Muscle of leg (tissue), 11 donors: ENCODE results near the gene SERGEF. TPM values are rescaled to one million over a fixed set of nuclear protein-coding genes. Genes with fewer than 3 reads are reported as not detected.

Source experiments
- DNase-seq: peaks from one replicate; pipeline ENCODE4 v3.0.0; 2013
- H3K27ac ChIP-seq: one replicate; pipeline ENCODE4 v1.5.1; 2013; ENCODE audit warnings: mild to moderate bottlenecking, low read length, control low read depth
- H3K27me3 ChIP-seq: one replicate; pipeline ENCODE4 v1.6.1; 2013; ENCODE audit warnings: low read length; ENCODE audit not compliant: control insufficient read depth, insufficient read depth
- H3K36me3 ChIP-seq: one replicate; pipeline ENCODE4 v1.6.1; 2013; ENCODE audit warnings: low read length; ENCODE audit not compliant: control insufficient read depth, insufficient read depth
- H3K4me1 ChIP-seq: one replicate; pipeline ENCODE4 v1.6.1; 2013; ENCODE audit warnings: low read length; ENCODE audit not compliant: control insufficient read depth, insufficient read depth
- H3K4me3 ChIP-seq: one replicate; pipeline ENCODE4 v1.5.1; 2013; ENCODE audit warnings: low read length, control low read depth
- H3K9me3 ChIP-seq: replicated peaks from 2 replicates; pipeline ENCODE4 v1.6.1; 2013; ENCODE audit warnings: low read depth, low read length; ENCODE audit not compliant: control insufficient read depth
- WGBS: methylation state at CpG from one replicate; pipeline ENCODE4 v1.1.5; 2013; ENCODE audit warnings: missing lambda C conversion rate; ENCODE audit not compliant: insufficient coverage; 5-methylcytosine and 5-hydroxymethylcytosine counted together
- polyA plus RNA-seq, 8 donors: library from polyadenylated mRNA; unstranded; fragments of 120-200 nt; gene quantifications; one replicate each; pipeline versions ENCODE4 v1.2.1 to v1.2.3, GENCODE V29; 2013; ENCODE audit warnings: inconsistent platforms in 1 of 8, low replicate concordance in 1 of 8; ENCODE audit not compliant: insufficient read length in 8 of 8, insufficient read depth in 1 of 8
- total RNA-seq: library from RNA; stranded (reverse); fragments of 120-200 nt; gene quantifications from one replicate; pipeline ENCODE4 v1.2.4, GENCODE V29; 2013

SERGEF gene
- total and polyA plus RNA-seq, 9 donors, result 8.8 to 15.7 (median 11.9) TPM

DNA sequence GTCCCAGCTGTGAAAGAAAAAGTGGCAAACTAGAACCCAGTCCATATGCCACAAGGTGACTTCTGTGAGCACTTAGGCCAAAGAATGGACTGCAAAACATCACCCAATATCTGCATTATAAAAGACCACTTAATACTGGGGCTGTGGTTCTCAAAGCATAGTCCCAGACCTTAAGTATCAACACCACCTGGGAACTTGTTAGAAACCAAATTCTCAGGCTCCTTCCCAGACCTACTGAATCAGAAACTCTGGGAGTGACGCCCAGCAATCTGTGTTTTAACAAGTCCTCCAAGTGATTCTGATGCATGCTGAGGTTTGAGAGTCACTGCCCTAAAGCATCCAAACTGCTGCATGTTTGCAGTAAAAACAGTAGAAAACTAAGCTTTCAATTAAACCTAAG lies 81.3 kb downstream of the SERGEF start:
- no peak for DNase-seq
- Histone ChIP-seq H3K36me3 (no peaks in the 10 kb centered on the region), H3K27me3 (no peaks in the 10 kb centered on the region), H3K9me3 (no peaks in the 10 kb centered on the region), H3K4me1 (peaks cover 4% of the 10 kb centered on the region), H3K27ac (no peak overlapping the region), H3K4me3 (no peak overlapping the region)
- 100% methylated on average over 1 of the region's 1 CpG for WGBS

DNA sequence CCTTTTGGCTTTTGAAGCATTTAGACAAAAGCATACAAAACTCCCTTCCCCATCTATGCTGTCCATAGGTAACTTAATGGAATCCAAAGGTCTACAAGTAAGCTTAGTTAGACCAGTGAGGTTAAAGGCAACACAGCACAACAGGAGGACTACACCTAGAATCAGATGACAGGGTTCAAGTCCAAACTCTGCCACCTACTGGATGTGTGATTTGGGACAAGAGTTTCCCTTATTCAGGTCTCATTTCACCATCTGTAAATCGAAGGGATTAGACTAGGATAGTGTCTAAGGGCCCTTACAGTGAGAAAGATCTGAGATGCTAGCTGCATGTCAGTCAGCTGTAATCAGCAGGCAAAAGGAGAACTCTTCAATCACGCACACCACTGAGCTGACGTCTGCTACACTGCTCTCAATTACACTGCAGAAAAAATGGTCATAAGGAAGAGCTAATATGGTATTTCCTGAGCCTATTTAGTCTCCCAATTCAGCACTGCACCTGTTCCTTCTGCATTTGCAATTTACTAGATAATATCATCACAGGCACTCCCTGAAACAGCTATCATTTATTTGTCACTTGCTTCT lies 82.2 kb downstream of the SERGEF start:
- no CpG with 5 or more reads among the region's 3 CpGs for WGBS
- Histone ChIP-seq H3K27ac (no peak overlapping the region), H3K4me3 (no peak overlapping the region), H3K9me3 (no peaks in the 10 kb centered on the region), H3K36me3 (no peaks in the 10 kb centered on the region), H3K27me3 (no peaks in the 10 kb centered on the region), H3K4me1 (peaks cover 4% of the 10 kb centered on the region)
- no peak for DNase-seq

DNA sequence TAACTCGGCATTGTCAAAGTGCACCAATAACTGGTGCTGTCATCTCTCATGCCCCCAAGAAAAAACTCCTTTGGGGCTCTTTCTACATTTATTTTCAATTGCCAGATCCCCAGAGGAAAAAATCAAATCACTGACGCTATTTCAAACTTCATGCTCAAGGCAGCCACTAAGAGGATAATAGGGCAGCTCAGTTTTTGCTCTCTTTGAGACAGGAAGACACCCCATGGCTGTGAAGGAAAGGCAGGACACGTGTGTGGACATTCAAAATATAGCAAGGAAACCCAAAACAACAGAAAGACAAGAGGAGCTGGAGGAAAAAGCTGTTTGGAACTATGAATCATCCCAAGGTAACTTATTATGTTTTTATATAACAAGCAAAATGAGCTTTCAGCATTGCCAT lies 83.7 kb downstream of the SERGEF start:
- DNase-seq, result no peak
- 80% methylated on average over 1 of the region's 3 CpGs for WGBS
- Histone ChIP-seq H3K27ac (no peak overlapping the region), H3K36me3 (no peaks in the 10 kb centered on the region), H3K27me3 (no peaks in the 10 kb centered on the region), H3K4me3 (no peak overlapping the region), H3K4me1 (peaks cover 4% of the 10 kb centered on the region), H3K9me3 (no peaks in the 10 kb centered on the region)

DNA sequence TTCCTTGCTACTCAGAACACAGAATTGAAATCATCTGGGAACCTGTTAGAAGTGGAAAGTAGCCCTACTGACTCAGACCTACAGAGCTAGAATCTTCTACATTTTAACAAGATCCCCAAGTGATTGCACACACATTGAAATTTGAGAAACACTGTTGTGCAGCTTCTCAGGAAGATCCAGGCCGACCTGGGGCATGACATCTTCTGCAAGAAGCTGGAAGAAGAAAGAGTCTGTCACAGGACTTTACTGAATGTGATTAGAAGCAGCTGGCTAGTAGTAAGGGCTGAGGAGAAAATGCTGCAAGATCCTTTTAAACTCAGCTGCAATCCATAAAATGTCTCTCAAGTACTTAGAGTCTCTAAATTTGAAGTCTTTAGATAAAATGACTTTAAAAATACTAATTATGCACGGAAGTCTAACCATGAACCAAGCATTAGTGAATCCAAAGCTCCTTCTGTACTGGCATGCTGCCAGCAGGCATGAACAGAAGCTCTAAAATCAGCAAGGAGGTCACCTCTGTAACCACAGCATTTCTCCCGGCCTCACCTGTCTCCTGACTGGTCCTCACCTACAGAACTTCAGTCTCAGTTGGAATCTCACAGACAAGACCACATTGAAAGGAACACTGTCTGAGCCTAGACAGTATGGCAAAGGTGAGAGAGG lies 85.0 kb downstream of the SERGEF start:
- no peaks in the 10 kb centered on the region for H3K36me3 ChIP-seq
- H3K4me1 ChIP-seq, result peaks cover 11% of the 10 kb centered on the region
- no peaks in the 10 kb centered on the region for H3K27me3 ChIP-seq
- no peak overlapping the region for H3K27ac ChIP-seq
- peak; percentile 57 for DNase-seq
- H3K4me3 ChIP-seq, result no peak overlapping the region
- H3K9me3 ChIP-seq, result no peaks in the 10 kb centered on the region
- WGBS, result 0% methylated on average over 1 of the region's 3 CpGs

DNA sequence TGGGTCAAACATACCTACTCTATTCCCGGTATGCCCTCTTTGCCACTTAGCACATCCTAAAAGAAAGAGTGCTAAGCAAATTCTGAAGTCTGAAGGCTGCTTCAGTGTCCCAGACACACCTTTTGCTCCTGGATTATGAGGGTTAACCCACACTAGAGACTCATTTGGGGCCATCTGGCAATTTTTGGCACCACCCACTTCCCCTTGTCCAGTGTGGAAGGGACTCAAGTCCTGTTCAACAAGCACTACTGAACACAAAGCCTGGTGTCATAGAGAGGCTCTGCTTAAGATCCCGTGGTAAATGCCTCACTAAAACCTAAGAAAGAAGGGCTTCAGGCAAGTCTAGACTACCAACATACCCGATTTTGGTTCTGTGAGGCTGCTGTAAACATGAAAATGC lies 85.8 kb downstream of the SERGEF start:
- WGBS, result 80% methylated on average over 1 of the region's 3 CpGs
- no peak overlapping the region for H3K4me3 ChIP-seq
- DNase-seq, result no peak

DNA sequence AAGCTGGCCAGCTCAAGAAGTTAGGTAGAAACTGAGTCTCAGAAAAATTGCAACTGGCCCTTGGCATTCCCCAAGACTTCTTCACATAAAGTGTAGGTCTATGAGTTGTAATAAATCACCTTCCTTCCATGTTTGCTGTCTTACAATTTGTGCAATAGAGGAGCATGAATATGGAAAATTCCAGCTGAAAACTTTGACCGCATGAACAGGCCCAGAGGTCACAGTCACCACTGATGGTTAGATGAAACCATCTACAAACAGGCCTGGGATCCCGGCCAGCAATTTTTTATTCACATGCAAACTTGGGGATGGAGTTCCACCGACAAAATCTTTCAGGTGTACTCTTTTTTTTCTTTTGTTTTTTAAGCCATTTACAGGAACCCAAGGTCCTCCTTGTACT lies 88.1 kb downstream of the SERGEF start:
- H3K27me3 ChIP-seq, result no peaks in the 10 kb centered on the region
- H3K27ac ChIP-seq, result no peak overlapping the region
- no peaks in the 10 kb centered on the region for H3K36me3 ChIP-seq
- peaks cover 19% of the 10 kb centered on the region for H3K4me1 ChIP-seq
- DNase-seq, result no peak
- 90% methylated on average over 2 of the region's 3 CpGs for WGBS
- no peaks in the 10 kb centered on the region for H3K9me3 ChIP-seq
- H3K4me3 ChIP-seq, result no peak overlapping the region

More for the DNA sequence above, 85.8 kb downstream of the SERGEF start:
- Histone ChIP-seq H3K36me3 (no peaks in the 10 kb centered on the region), H3K4me1 (peaks cover 11% of the 10 kb centered on the region), H3K27ac (no peak overlapping the region), H3K27me3 (no peaks in the 10 kb centered on the region), H3K9me3 (no peaks in the 10 kb centered on the region)

DNA sequence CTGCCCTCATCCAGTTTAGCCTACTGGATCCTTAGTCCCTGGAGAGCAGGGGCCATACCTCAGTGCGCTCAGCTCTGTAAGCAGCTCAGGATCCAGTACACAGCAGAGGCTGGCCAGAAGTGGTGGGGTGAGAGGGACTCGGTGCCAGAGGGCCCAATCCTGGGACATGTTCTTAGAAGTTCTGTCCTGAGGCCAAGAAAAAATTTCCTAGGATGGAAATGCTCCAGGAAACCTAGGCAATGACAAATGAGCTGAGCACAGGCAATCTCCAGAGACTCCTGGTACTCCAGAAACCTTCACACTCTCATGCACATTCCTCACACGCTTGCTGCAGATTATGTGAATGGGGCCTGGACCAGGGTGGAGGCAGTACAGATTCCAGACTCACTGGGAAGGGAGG lies 89.6 kb downstream of the SERGEF start:
- H3K27ac ChIP-seq, result no peak overlapping the region
- whole genome bisulfite sequencing, result 61% methylated on average over 2 of the region's 3 CpGs
- no peak overlapping the region for H3K4me3 ChIP-seq
- DNase-seq, result no peak
- H3K36me3 ChIP-seq, result no peaks in the 10 kb centered on the region
- no peaks in the 10 kb centered on the region for H3K27me3 ChIP-seq
- peaks cover 18% of the 10 kb centered on the region for H3K4me1 ChIP-seq
- no peaks in the 10 kb centered on the region for H3K9me3 ChIP-seq

DNA sequence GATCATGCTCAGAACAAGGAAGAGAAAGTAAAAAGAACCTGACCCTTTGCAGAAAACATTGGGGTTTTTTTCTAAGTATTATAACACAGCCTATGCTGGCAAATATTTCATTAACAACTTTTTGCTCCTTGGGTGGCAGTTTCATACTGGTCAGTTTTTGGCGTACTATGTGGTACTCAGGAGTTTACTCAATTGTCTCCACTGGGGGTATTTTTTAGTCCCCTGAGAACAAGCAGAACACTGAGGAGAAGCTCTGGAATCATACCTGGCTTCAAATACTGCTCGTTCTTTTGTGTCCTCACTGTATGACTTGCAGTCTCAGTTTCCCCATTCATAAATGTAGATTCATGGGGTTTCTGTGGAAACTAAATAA lies 90.4 kb downstream of the SERGEF start:
- Histone ChIP-seq H3K9me3 (no peaks in the 10 kb centered on the region), H3K4me1 (peaks cover 16% of the 10 kb centered on the region), H3K36me3 (no peaks in the 10 kb centered on the region), H3K4me3 (no peak overlapping the region), H3K27ac (no peak overlapping the region), H3K27me3 (no peaks in the 10 kb centered on the region)
- DNase-seq, result no peak
- 100% methylated on average over 1 of the region's 2 CpGs for WGBS

DNA sequence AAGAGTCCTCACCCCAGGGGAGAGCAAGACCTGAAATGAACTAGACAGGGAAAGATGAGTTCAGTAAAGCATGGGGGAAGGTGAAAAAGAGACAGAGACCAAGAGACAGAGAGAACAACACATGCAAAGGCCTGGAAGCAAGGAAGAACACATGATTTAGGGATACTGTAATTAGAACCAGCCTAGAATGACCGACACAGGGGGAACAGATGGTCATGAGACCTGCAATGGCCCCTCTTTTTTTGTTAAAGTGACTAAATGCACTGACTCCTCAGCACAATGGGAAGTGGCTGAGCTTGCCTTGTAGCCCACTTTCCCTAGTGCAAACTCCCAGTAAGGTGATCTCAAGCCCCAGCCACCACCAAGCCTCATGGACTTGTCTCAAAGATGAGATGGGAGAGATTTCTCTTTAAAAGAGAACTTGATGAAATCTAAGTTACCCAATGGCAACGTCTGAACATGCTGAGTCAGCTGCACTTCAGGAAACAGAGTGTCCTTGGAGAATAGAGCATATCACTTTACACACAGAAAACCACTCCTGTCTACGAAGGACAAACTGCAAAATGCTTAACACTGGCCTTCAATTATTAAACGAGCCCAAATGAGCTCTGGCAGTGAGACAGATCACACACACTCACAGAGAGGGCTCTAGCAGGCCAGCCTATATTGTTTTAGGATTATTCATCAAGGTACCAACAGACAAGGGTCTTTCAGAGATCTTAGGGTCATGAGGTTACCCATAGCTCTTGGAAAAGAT lies 91.0 kb downstream of the SERGEF start:
- WGBS, result 10% methylated on average over 2 of the region's 4 CpGs

DNA sequence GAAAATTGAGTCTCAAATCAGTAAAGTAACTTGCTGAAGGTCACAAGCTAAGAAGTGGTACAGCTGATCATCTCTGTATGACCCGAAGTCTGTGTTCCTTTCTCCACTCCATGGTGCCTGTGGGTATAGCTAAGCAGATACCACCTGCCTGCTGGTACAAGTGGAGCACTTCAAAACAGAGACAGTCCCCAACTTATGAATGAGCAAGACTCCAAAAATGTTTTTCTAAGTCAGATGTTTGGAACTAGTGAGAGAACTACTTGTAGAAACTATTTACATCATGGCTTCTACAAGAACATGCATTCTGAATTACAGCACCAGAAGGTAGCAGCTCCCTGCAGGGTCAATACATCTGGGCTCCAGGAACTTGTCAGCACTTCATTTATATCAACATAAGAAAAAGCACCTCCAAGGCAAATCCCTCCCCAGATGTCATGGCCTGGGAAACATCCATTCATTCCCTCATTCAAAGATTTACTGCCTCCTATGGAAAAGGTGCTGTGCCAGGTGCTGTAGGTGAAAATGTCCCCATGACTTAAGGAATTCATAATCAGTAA lies 94.7 kb downstream of the SERGEF start:
- no peaks in the 10 kb centered on the region for H3K9me3 ChIP-seq
- H3K27ac ChIP-seq, result no peak overlapping the region
- no peak for DNase-seq
- WGBS, result 44% methylated on average over 1 of the region's 1 CpG
- H3K36me3 ChIP-seq, result no peaks in the 10 kb centered on the region
- no peaks in the 10 kb centered on the region for H3K27me3 ChIP-seq
- no peak overlapping the region for H3K4me3 ChIP-seq
- peaks cover 12% of the 10 kb centered on the region for H3K4me1 ChIP-seq

More for the DNA sequence above, 91.0 kb downstream of the SERGEF start:
- Histone ChIP-seq H3K9me3 (no peaks in the 10 kb centered on the region), H3K27me3 (no peaks in the 10 kb centered on the region), H3K4me3 (no peak overlapping the region), H3K4me1 (peaks cover 14% of the 10 kb centered on the region), H3K36me3 (no peaks in the 10 kb centered on the region), H3K27ac (no peak overlapping the region)
- DNase-seq, result no peak
